HUES64 (cell line): Measurements from ENCODE around the gene OR6A2.
"Not testable (repeated sequence)": the region's sequence is repeated elsewhere in the genome, so short reads cannot be mapped to it uniquely, and the experiment has no call there.

ENCODE experiments used
- H3K27ac ChIP-seq: 2 replicates; pipeline ENCODE4 v1.7.0; 2013; ENCODE audit warnings: low read depth, low read length, inconsistent platforms
- H3K27me3 ChIP-seq: 2 replicates; pipeline ENCODE4 v1.6.1; 2013; ENCODE audit warnings: mild to moderate bottlenecking, low read length; ENCODE audit not compliant: insufficient read depth
- H3K36me3 ChIP-seq: 2 replicates; pipeline ENCODE4 v1.6.1; 2013; ENCODE audit warnings: mild to moderate bottlenecking, low read length; ENCODE audit not compliant: insufficient read depth
- H3K4me1 ChIP-seq: 2 replicates; pipeline ENCODE4 v1.6.1; 2013; ENCODE audit warnings: mild to moderate bottlenecking, low read length, moderate library complexity; ENCODE audit not compliant: insufficient read depth
- H3K4me3 ChIP-seq: 2 replicates; pipeline ENCODE4 v1.5.1; 2013; ENCODE audit warnings: mild to moderate bottlenecking, low read length, moderate library complexity
- H3K9ac ChIP-seq: 2 replicates; pipeline ENCODE4 v1.6.1; 2013; ENCODE audit warnings: mild to moderate bottlenecking, low read depth, low read length
- H3K9me3 ChIP-seq: 2 replicates; pipeline ENCODE4 v1.6.1; 2013; ENCODE audit warnings: low read depth, low read length; ENCODE audit not compliant: insufficient read depth
- WGBS: fragments of 150-250, 120-280 bp; methylation state at CpG from one replicate; pipeline ENCODE4 v1.1.7; 2013; ENCODE audit warnings: missing lambda C conversion rate; 5-methylcytosine and 5-hydroxymethylcytosine counted together

OR6A2 gene

DNA sequence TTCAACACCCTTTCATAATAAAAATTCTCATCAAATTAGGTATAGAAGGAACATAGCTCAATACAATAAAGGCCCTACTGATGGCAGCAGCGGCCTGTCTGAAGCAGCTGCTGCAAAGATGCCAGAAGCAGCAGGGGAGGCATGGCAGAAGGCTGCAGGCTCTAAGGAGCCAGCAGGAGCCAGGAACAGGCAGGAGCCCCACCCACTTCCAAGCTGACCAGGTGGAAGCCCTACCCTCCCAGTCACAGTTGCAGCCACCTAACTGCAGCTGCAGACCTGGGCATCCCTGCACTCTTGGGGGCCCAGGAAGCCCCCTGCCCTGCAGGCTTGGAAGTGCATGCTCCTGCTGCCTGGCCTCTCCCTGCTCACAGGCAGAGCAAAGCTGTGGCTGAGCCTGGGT, 18.2 kb upstream of the OR6A2 start:
- Histone ChIP-seq H3K9ac (no peak overlapping the region), H3K9me3 (peaks cover 11% of the 10 kb centered on the region; the same call in 1 of the 2 replicates), H3K4me3 (no peak overlapping the region), H3K27ac (no peak overlapping the region), H3K36me3 (no peaks in the 10 kb centered on the region), H3K4me1 (no peaks in the 10 kb centered on the region), H3K27me3 (no peaks in the 10 kb centered on the region)
- 30% methylated on average over 1 of the region's 1 CpG for WGBS

DNA sequence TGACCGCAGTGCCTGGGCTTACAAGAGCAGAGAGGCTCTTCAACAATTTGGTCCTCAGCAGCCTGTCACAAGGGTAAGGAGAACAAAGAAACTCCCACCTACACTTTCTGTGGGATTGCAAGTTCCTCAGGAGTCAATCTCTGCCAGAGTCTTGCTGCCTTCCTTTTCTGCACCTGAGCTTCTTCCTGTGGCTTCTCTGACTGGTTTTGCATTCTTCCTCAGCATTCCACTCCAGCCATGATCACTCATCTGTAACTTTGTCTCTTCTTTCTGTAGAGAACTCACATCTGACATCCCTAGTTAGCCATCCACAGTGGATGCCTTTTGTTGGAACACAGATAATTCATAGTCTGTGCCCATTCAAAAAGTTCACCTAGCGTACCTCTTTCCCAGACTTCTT, 14.2 kb upstream of the OR6A2 start:
- Histone ChIP-seq H3K9me3 (peaks cover 5% of the 10 kb centered on the region; the same call in 1 of the 2 replicates), H3K4me1 (no peaks in the 10 kb centered on the region), H3K9ac (no peak overlapping the region), H3K27me3 (no peaks in the 10 kb centered on the region), H3K4me3 (no peak overlapping the region), H3K36me3 (no peaks in the 10 kb centered on the region), H3K27ac (no peak overlapping the region)
- WGBS: 76% methylated on average over 2 of the region's 2 CpGs

DNA sequence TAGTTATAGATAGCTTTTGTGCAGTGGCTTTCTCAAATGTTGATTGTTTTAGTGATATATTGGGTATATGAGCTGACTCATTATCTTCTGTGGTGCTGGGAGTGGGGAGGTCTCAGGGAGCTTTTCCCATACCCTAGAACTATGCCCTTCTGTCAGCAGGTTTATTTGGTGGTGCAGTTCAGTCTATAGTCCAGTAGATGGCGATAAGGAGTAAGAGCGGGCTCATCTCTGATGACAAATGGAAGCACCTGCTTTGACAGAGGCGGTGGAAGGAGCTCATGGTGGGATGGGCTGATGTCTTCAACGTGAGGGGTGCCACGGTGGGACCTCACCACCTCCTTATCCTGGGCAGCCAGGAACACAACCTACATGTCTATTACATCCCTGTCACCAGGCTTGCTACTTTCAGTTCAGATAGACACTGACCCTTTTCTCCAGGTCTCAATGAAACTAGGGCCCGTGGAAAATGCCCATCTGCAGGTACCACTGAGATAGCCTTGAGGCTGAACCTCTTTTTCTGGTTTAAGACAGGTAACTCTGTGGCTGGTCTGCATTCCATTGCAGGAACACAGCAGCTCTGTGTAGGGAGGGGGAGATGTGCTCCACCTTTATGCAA, 13.0 kb upstream of the OR6A2 start:
- Histone ChIP-seq H3K9ac (no peak overlapping the region), H3K9me3 (no peaks in the 10 kb centered on the region), H3K4me3 (no peak overlapping the region), H3K36me3 (no peaks in the 10 kb centered on the region), H3K27ac (no peak overlapping the region), H3K4me1 (no peaks in the 10 kb centered on the region), H3K27me3 (no peaks in the 10 kb centered on the region)
- WGBS: 23% methylated on average over 6 of the region's 6 CpGs

DNA sequence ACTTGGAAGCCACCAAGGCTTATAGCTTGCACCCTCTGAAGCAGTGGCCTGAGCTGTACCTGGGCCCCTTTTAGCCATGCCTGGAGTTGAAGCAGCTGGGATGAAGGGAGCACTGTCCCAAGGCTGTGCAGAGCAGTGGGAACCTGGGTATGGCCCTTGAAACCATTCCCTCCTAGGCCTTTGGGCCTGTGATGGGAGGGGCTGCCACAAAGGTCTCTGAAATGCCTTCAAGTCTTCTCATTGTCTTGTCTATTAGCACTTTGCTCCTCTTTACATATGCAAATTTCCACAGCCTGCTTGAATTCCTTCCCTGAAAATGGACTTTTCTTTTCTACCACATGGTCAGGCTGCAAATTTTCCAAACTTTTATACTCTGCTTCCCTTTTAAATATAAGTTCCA, 1.6 kb upstream of the OR6A2 start:
- not testable (repeated sequence) for H3K4me3 ChIP-seq

DNA sequence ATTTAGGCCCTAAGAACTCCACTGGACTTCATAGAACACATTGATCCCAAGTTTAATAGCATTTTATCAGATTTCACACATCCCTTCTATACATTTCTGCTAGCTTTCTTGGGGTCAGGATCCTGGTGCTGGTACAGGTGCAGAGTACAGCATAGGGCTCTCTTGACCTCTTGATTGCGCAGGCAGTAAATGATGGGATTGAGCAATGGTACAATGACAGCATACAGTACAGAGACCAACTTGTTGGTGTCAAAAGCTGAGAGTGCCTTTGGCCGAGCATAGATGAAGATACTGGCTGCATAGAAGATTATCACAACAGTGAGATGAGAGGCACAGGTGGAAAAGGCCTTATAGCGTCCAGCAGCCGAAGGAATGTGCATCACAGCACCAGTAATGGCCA, 4.8 kb downstream of the OR6A2 start:
- Histone ChIP-seq H3K27ac (no peak overlapping the region), H3K9ac (no peak overlapping the region), H3K4me1 (no peaks in the 10 kb centered on the region), H3K4me3 (no peak overlapping the region), H3K27me3 (no peaks in the 10 kb centered on the region), H3K36me3 (no peaks in the 10 kb centered on the region), H3K9me3 (no peaks in the 10 kb centered on the region)
- WGBS: 94% methylated on average over 4 of the region's 4 CpGs

More for the DNA sequence above, 1.6 kb upstream of the OR6A2 start:
- peaks cover 16% of the 10 kb centered on the region for H3K9me3 ChIP-seq
- not testable (repeated sequence) for H3K27me3 ChIP-seq, H3K4me1 ChIP-seq, H3K36me3 ChIP-seq, H3K9ac ChIP-seq
- peak overlapping the region; percentile 67; the same call in 1 of the 2 replicates for H3K27ac ChIP-seq

DNA sequence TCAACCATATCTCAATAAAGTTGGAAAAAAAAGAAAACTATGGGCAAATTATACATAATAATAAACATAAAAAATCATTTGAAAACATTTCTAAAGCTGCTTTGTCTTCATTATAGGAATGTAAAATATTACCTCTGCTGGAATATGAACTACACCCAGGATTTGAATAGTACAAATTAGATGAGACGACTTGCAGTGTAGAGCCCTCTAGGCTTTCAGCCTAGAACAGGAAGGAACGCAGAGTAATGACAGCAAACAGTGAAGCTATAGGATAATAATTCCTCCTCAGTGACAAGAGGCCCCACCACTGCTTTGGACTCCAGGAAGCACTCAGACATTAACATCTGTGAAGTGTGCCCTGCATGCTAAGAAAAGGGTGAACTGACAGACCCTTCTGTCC, 8.9 kb downstream of the OR6A2 start:
- Histone ChIP-seq H3K27me3 (no peaks in the 10 kb centered on the region), H3K27ac (no peak overlapping the region), H3K9me3 (no peaks in the 10 kb centered on the region), H3K36me3 (no peaks in the 10 kb centered on the region), H3K9ac (no peak overlapping the region), H3K4me1 (no peaks in the 10 kb centered on the region), H3K4me3 (no peak overlapping the region)
- 91% methylated on average over 2 of the region's 2 CpGs for WGBS

DNA sequence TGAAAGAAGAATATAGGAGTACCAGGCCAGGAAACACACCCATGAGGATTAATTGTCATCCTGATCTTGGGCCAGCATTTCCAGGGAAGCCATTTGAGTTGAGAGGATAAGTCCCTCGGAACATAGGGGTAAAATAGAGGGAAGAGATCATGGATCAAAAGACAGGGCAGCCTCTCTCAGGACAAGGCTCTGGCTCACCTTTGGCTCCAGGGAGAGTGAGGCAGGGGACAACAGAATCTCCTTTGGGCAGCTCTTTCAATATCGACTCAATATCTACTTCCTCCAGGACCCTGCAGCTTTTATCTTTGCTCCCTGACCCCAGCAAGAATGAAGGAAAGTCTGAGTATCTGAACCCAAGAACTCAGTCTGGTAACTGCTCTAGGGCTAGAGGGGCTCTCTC, 16.8 kb downstream of the OR6A2 start, which contains the start of gene OR2AG1:
TSS of gene OR2AG1 (plus strand) at position 301 of the 400 bp plus-strand sequence. CDS start 2,018 bp downstream, outside the sequence.
- WGBS: 68% methylated on average over 2 of the region's 2 CpGs
- Histone ChIP-seq H3K9me3 (no peaks in the 10 kb centered on the region), H3K4me1 (no peaks in the 10 kb centered on the region), H3K9ac (no peak within 1 kb of the TSS), H3K27me3 (no peaks in the 10 kb centered on the region), H3K27ac (no peak within 1 kb of the TSS), H3K36me3 (no peaks in the 10 kb centered on the region), H3K4me3 (no peak within 1 kb of the TSS)

DNA sequence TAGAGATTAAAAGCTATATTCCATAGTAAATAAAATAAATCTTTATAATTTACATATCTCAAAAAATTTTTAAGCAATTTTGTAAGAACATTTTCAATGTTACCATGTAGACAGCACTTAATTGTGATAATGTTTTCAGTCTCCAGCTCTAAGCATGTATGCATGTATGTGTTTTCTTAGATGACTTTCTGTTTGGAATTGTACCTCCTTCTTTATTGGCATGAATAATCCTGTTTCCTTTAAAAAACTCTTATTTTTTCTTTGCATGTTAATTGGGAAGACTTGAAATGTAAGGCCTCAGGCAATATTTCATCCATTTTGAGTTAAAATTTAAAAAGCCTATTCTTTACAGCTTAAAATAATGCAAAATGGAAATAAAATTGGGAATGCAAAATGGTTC, 18.7 kb downstream of the OR6A2 start:
- no peak overlapping the region for H3K4me3 ChIP-seq
- H3K4me1 ChIP-seq: no peaks in the 10 kb centered on the region
- H3K27ac ChIP-seq: no peak overlapping the region
- H3K27me3 ChIP-seq: no peaks in the 10 kb centered on the region
- H3K36me3 ChIP-seq: no peaks in the 10 kb centered on the region
- no peaks in the 10 kb centered on the region for H3K9me3 ChIP-seq
- no peak overlapping the region for H3K9ac ChIP-seq

DNA sequence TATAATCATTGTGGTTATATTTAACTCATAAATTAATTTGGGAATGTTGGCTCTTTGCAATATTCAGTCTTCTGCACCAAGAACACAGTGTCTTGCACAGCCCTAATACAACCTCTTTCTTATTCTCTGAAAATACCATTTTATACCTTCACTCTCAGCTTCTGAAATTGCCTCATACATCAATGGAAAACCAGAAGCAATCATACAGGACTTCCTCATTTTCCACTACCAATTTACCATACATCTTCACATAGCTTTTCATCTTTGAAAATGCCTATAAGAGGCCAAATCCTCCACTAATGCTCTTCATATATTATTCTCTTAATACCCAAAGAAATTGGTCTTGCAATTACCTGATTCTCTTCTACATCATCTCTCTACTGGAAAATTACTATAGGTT, 21.0 kb downstream of the OR6A2 start:
- Histone ChIP-seq H3K36me3 (no peaks in the 10 kb centered on the region), H3K27me3 (no peaks in the 10 kb centered on the region), H3K4me1 (no peaks in the 10 kb centered on the region), H3K4me3 (no peak overlapping the region), H3K9ac (no peak overlapping the region), H3K27ac (no peak overlapping the region), H3K9me3 (no peaks in the 10 kb centered on the region)

DNA sequence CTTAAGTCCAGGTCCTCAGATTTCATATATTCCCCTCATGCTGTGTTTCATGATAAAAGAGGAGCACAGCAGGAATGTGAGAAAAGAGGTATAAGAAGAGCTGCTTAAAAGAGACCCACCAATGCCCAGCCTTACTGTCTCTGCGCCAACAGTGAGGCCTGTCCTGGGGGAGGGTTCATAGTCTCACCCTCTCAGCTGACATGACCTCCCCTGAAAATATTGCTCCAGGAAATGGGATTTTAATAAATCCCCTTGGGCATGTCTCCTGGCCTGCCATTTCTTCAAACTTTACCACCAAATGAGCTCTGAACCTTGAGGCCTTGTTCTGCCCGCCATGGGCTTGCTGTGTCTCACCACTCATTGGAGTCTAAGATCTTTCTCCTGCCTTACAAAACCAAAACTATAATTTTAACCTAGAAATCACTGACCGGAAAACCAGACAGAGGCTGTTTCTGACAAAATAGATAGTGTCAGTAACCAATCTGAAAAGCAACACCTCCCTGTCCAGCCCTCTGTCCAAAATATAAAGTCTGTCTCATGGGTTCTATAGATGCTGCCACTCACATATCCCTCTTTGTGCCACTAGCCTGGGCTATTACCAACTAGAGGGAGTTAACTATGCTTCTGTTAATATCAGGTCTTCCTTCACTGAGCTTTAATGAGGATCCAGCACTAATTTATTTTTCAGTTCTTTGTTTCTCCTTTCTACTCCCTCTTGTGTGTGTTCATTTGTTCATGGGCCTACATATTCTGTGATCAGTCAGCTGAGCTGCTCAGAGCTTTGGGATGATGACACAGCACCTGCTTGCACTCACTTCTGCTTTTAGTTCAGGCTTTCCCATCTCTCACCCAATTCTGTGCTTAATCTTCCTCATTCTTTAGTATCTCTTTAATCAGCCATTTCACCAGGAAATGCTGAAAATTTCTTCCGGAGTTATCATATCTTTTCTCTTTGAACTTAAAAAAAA, 27.3 kb downstream of the OR6A2 start, which contains the start of gene OR2AG2:
TSS of gene OR2AG2 (minus strand) at position 51 of the 968 bp plus-strand sequence. CDS start 3,019 bp downstream, outside the sequence.
- 93% methylated on average over 4 of the region's 4 CpGs for WGBS
- Histone ChIP-seq H3K9me3 (no peaks in the 10 kb centered on the region), H3K4me1 (no peaks in the 10 kb centered on the region), H3K27ac (no peak within 1 kb of the TSS), H3K36me3 (no peaks in the 10 kb centered on the region), H3K9ac (no peak within 1 kb of the TSS), H3K27me3 (no peaks in the 10 kb centered on the region), H3K4me3 (no peak within 1 kb of the TSS)

DNA sequence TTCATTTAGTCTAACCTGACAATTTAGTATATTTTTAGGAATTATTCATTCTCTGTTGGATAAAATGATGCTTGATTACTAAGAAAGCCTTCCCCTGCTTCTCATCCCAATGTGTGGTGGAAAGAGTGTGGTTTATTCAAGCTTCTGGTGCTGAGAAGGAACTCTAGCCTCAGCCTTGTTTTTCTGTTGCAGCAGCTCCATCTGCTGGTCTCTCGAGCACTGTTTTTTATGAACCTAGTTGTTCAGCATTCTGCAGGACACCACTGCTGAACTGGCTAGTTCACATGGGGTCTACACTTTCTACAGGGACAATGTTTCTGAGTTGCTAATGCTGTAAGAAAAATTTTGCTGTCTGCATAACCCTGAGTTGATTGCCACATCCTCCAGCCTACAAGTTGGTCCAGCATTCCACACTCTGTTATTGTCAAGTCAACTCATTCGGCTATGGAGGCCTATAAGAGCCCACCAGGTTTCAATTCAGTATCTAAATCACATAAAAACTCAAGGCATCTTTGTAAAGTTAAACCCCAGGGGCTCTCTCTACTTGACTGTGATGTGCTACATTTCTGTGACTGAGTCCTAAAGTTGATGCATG, 42.0 kb downstream of the OR6A2 start:
- no peaks in the 10 kb centered on the region for H3K27me3 ChIP-seq
- H3K4me3 ChIP-seq: no peak overlapping the region
- no peaks in the 10 kb centered on the region for H3K9me3 ChIP-seq
- no peak overlapping the region for H3K9ac ChIP-seq
- 53% methylated on average over 2 of the region's 2 CpGs for WGBS
- no peaks in the 10 kb centered on the region for H3K4me1 ChIP-seq
- no peak overlapping the region for H3K27ac ChIP-seq
- no peaks in the 10 kb centered on the region for H3K36me3 ChIP-seq
